HuH-7.5 (cell line): ENCODE data around the gene NLGN4Y.
"Not testable (repeated sequence)": the region's sequence is repeated elsewhere in the genome, so short reads cannot be mapped to it uniquely, and the experiment has no call there.

ENCODE experiments used
- DNase-seq: peaks from one replicate; pipeline ENCODE4 v3.0.0; 2011; ENCODE audit warnings: low spot score

Gene NLGN4Y

GRCh38 chrY:14834103-14835060, 310.1 kb downstream of the NLGN4Y start:
- DNase-seq = no peak

DNA sequence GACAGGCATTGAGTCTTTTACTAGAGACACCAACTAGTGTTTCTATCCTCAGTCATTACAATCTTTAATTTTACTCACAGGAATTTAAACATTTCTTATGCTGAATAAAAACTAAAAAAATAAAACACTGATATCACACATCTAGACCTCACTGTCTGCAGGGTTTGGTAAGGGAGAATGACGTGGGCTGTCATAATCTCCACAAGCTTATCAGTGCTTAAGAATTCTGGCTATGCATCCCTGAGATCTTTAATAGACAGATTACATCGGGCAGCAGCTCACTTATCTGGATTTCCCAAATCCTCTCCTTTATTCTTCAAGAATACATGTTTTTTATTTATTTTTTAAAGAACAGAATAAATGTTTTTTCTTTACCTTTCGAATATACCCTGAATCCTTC, 313.1 kb downstream of the NLGN4Y start:
- no peak for DNase-seq

- DNase-seq = no peak
Observed at GRCh38 chrY:14850734-14851133, 326.4 kb downstream of the NLGN4Y start.

DNA sequence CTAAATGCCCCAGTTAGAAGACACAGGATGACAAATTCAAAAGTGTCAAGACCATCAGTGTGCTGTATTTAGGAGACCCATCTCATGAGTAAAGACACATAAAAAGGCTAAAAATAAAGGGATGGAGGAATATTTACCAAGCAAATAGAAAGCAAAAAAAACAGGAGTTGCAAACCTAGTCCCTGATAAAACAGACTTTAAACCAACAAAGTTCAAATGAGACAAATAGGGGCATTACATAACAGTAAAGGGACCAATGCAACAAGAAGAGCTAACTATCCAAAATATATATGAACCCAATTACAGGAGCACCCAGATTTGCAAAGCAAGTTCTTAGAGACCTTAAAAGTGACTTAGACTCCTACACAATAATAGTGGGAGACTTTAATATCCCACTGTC, 336.1 kb downstream of the NLGN4Y start:
- no peak for DNase-seq

GRCh38 chrY:14861033-14861432, 336.7 kb downstream of the NLGN4Y start:
- DNase-seq = not testable (repeated sequence)

DNA sequence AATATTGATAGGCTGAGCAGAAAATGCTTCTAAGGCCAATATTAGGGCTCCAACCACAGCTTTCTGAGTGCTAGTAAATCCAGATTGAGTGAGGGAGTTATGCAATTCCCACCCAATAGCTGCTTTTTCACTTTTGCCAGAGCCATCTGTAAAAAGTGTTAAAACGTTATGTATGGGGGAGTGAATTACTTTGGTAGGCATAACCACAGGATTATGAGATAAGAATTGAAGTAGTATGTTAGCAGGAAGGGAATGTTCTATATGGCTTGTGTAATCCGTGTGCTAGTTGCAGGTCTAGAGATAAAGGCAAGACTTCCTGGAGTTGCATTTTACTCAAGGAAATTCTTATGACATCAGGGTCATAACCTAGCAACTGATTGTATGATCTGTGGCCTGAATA, 347.6 kb downstream of the NLGN4Y start:
- DNase-seq = no peak
